Lung (tissue), 12 donors: ENCODE data around the gene RALY. TPM values are rescaled to one million over a fixed set of nuclear protein-coding genes. Genes with fewer than 3 reads are reported as not detected.

Experiments
- ATAC-seq: fragments of 200-7000 bp; cut with Tn5 transposase; one replicate; pipeline ENCODE4 v1.9.1; 2020; ENCODE audit warnings: moderate number of reproducible peaks; ENCODE audit not compliant: insufficient read depth, low FRiP score
- DNase-seq, 3 donors: peaks; one replicate each; pipeline ENCODE4 v3.0.0-alpha.2; 2013 to 2017
- H3K27ac ChIP-seq, 2 donors: one replicate each; pipeline ENCODE4 v1.5.1; 2013; ENCODE audit warnings: mild to moderate bottlenecking in 2 of 2, moderate library complexity in 2 of 2, control low read depth in 1 of 2, inconsistent platforms in 1 of 2, low read depth in 1 of 2, low read length in 1 of 2
- H3K27me3 ChIP-seq, 3 donors: one replicate each; pipeline ENCODE4 v1.5.1; 2013; ENCODE audit warnings: low read length in 2 of 3; ENCODE audit not compliant: control insufficient read depth in 3 of 3, insufficient read depth in 3 of 3
- H3K36me3 ChIP-seq, 4 donors: one replicate each; pipeline ENCODE4 v1.5.1; 2013; ENCODE audit warnings: low read length in 4 of 4, mild to moderate bottlenecking in 1 of 4, moderate library complexity in 1 of 4; ENCODE audit not compliant: control insufficient read depth in 4 of 4, insufficient read depth in 4 of 4
- H3K4me1 ChIP-seq, 5 donors: one replicate each; pipeline ENCODE4 v1.5.1; 2013; ENCODE audit warnings: low read length in 5 of 5, mild to moderate bottlenecking in 2 of 5, moderate library complexity in 1 of 5; ENCODE audit not compliant: control insufficient read depth in 5 of 5, insufficient read depth in 5 of 5
- H3K4me3 ChIP-seq: one replicate; pipeline ENCODE4 v1.5.1; 2013; ENCODE audit warnings: mild to moderate bottlenecking, control low read depth, moderate library complexity
- H3K9ac ChIP-seq, 2 donors: one replicate each; pipeline ENCODE4 v1.5.1; 2013; ENCODE audit warnings: low read length in 2 of 2, control low read depth in 1 of 2; ENCODE audit not compliant: insufficient read depth in 1 of 2
- H3K9me3 ChIP-seq, 4 donors: one replicate each; pipeline ENCODE4 v1.5.1; 2013; ENCODE audit warnings: low read length in 3 of 4, mild to moderate bottlenecking in 1 of 4, moderate library complexity in 1 of 4; ENCODE audit not compliant: control insufficient read depth in 4 of 4, insufficient read depth in 3 of 4
- WGBS, 2 donors: extraction: QIAGEN DNeasy Blood & Tissue Kit; methylation state at CpG; one replicate each; pipeline ENCODE4 v1.1.7; 2013; 5-methylcytosine and 5-hydroxymethylcytosine counted together
- polyA plus RNA-seq, 2 donors: library from polyadenylated mRNA; stranded (reverse); fragments of 200-250 nt; gene quantifications; one replicate each; pipeline ENCODE4 v1.2.1, GENCODE V29; 2013
- total RNA-seq, 2 donors: library from RNA; depleted of rRNA in 1 of 2; stranded (reverse); fragments of >200 nt in 1 of 2; gene quantifications; one replicate each; pipeline ENCODE4 v1.2.1, GENCODE V29; 2014 to 2021
- TF ChIP-seq, protein P1 (sequence below): IDR thresholded peaks from 2 replicates; pipeline ENCODE4 v1.5.1; 2012; ENCODE audit warnings: mild to moderate bottlenecking; ENCODE audit errors: control extremely low read depth, extremely low read depth
- donor health status: control.
- donor health status: control.
- donor health status: Bipolar disorder and iron deficiency.
- donor health status: healthy.
- donor health status: DM: yes; HTN: yes; CAD: no.

The RALY gene
- total and polyA plus RNA-seq, 4 donors: 135 to 157 (median 145) TPM

DNA sequence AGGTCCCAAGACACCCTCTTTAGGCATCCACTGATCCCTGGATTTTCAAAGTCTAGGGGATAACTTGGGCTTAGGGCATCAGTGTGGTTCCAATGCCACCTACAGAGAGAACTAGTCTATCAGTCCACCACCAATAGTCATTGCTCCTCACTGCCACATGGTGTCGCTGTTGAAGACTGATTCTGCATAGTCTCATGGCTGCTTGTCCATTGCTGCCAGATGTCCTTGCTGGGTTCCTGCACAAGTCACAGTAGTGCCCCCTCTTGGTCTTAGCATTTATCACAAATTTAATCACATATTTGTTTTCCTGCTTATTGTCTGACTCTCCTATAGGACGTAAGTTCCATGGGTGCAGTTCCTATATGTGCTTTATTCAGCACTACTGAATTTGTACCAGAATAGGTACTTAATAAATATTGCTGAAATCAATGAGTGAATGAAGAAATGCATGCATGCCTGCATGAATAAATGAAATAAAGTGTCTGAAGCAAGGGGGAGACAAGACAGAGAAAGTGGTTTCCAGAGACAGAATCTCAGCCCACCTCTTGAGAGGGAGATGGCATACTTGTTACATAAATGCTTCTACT is 45.9 kb upstream of the RALY start:
- Histone ChIP-seq H3K4me1 (no peaks in the 10 kb centered on the region), H3K9ac (no peak overlapping the region), H3K4me3 (no peak overlapping the region), H3K9me3 (peaks cover 0 to 18% (median 10%) of the 10 kb centered on the region in 4 donors), H3K36me3 (no peaks in the 10 kb centered on the region), H3K27me3 (no peaks in the 10 kb centered on the region), H3K27ac (no peak overlapping the region)
- TF ChIP-seq, protein P1, sequence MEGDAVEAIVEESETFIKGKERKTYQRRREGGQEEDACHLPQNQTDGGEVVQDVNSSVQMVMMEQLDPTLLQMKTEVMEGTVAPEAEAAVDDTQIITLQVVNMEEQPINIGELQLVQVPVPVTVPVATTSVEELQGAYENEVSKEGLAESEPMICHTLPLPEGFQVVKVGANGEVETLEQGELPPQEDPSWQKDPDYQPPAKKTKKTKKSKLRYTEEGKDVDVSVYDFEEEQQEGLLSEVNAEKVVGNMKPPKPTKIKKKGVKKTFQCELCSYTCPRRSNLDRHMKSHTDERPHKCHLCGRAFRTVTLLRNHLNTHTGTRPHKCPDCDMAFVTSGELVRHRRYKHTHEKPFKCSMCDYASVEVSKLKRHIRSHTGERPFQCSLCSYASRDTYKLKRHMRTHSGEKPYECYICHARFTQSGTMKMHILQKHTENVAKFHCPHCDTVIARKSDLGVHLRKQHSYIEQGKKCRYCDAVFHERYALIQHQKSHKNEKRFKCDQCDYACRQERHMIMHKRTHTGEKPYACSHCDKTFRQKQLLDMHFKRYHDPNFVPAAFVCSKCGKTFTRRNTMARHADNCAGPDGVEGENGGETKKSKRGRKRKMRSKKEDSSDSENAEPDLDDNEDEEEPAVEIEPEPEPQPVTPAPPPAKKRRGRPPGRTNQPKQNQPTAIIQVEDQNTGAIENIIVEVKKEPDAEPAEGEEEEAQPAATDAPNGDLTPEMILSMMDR: peak; percentile 19
- ATAC-seq (no peak), DNase-seq (peak in 1 of 3 donors; percentile 24)
- 44 to 46% methylated on average over 2 of the region's 2 CpGs for WGBS, 2 donors

DNA sequence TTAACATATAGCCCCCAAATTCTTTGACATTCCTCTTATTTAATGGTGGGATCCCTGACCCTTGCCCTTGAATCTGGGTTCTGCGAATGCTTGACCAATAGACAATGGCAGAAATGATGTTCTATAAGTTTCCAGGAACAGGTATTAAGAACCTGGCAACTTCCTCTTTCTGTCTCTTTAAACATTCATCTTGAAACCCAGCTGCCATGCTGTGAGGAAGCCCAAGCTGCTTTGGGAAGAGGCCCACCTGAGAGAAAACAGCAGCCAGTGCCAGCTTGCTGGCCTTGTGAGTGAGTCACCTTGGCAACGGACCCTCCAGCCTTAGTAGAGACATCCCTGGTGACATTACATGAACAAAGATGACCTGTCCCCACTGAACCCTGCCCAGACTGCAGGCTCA is 45.2 kb upstream of the RALY start:
- ATAC-seq: no peak

DNA sequence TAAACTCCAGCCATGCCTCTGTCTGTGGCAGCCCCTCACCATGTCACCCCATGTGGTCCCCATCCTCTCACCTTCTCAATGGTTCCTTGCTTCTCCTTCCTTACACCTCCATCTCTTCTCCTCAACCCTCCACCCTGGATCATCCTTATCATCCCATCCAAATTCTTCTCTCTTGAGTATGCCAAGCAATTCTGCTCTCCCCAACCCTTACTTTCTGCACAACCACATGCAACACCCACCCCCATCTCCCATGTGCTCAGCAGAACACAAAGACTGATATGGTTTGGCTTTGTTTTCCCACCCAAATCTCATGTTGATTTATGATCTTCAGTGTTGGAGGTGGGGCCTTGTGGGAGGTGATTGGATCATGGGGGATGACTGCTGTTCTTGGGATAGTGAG is 42.5 kb upstream of the RALY start:
- TF ChIP-seq, protein P1: no peak

More for the DNA sequence above, 45.2 kb upstream of the RALY start:
- peaks cover 0 to 18% (median 10%) of the 10 kb centered on the region in 4 donors for H3K9me3 ChIP-seq
- H3K27me3 ChIP-seq: no peaks in the 10 kb centered on the region
- TF ChIP-seq, protein P1: no peak
- no peaks in the 10 kb centered on the region for H3K4me1 ChIP-seq
- no peak overlapping the region for H3K27ac ChIP-seq
- H3K36me3 ChIP-seq: no peaks in the 10 kb centered on the region
- 92 to 94% methylated on average over 2 of the region's 2 CpGs for WGBS, 2 donors
- DNase-seq: no peak
- no peak overlapping the region for H3K9ac ChIP-seq
- H3K4me3 ChIP-seq: no peak overlapping the region

DNA sequence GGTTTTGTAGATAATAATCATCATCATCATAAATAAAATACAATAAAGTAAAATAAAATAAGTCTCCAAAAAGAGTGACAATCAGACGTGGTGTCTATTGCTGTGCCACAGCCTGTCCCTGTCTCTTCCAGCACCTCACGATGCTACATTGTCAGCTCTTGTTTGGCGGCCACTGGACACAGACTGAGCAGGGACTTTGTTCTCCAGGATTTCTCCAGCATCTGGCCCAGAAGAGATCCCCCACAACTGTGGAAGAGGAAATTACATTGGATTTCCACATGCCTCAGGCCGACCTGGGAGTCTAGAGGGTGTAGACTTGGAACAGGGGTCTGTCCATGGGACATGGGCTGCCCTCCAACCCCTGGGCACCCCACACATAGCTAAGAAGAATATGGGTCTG is 39.2 kb upstream of the RALY start:
- Histone ChIP-seq H3K4me1 (no peaks in the 10 kb centered on the region), H3K27me3 (no peaks in the 10 kb centered on the region), H3K27ac (no peak overlapping the region), H3K4me3 (no peak overlapping the region), H3K9ac (no peak overlapping the region), H3K9me3 (peaks cover 0 to 2% (median 0%) of the 10 kb centered on the region in 4 donors), H3K36me3 (no peaks in the 10 kb centered on the region)
- ATAC-seq (no peak), DNase-seq (no peak)
- WGBS, 2 donors: 82 to 88% methylated on average over 4 of the region's 4 CpGs
- TF ChIP-seq, protein P1: no peak

More for the DNA sequence above, 42.5 kb upstream of the RALY start:
- no peak overlapping the region for H3K27ac ChIP-seq
- no peaks in the 10 kb centered on the region for H3K36me3 ChIP-seq
- H3K4me3 ChIP-seq: no peak overlapping the region
- ATAC-seq: no peak
- H3K27me3 ChIP-seq: no peaks in the 10 kb centered on the region
- H3K9me3 ChIP-seq: peaks cover 0 to 18% (median 10%) of the 10 kb centered on the region in 4 donors
- no peak for DNase-seq
- H3K9ac ChIP-seq: no peak overlapping the region
- H3K4me1 ChIP-seq: no peaks in the 10 kb centered on the region
